IPS-15b (cell line): ENCODE data around the gene FAM227B.
"Not testable (repeated sequence)": the region's sequence is repeated elsewhere in the genome, so short reads cannot be mapped to it uniquely, and the experiment has no call there.

Experiments used
- H3K27me3 ChIP-seq: one replicate; pipeline ENCODE4 v1.6.1; 2013; ENCODE audit warnings: low read length; ENCODE audit not compliant: control insufficient read depth, insufficient read depth
- H3K36me3 ChIP-seq: one replicate; pipeline ENCODE4 v1.6.1; 2013; ENCODE audit warnings: low read length; ENCODE audit not compliant: control insufficient read depth, insufficient read depth
- H3K4me1 ChIP-seq: one replicate; pipeline ENCODE4 v1.6.1; 2013; ENCODE audit warnings: mild to moderate bottlenecking, low read length; ENCODE audit not compliant: control insufficient read depth, insufficient read depth
- H3K4me3 ChIP-seq: one replicate; pipeline ENCODE4 v1.5.1; 2013; ENCODE audit warnings: low read depth, low read length
- H3K9ac ChIP-seq: one replicate; pipeline ENCODE4 v1.6.1; 2013; ENCODE audit warnings: low read depth, mild to moderate bottlenecking, low read length
- H3K9me3 ChIP-seq: one replicate; pipeline ENCODE4 v1.6.1; 2013; ENCODE audit warnings: mild to moderate bottlenecking, low read length; ENCODE audit not compliant: control insufficient read depth, insufficient read depth

The FAM227B gene

GRCh38 chr15:49406352-49407118 lies 214.1 kb downstream of the FAM227B start:
- Histone ChIP-seq H3K36me3 (no peaks in the 10 kb centered on the region), H3K27me3 (no peaks in the 10 kb centered on the region), H3K4me3 (no peak overlapping the region), H3K9ac (no peak overlapping the region), H3K4me1 (no peaks in the 10 kb centered on the region), H3K9me3 (no peaks in the 10 kb centered on the region)

DNA sequence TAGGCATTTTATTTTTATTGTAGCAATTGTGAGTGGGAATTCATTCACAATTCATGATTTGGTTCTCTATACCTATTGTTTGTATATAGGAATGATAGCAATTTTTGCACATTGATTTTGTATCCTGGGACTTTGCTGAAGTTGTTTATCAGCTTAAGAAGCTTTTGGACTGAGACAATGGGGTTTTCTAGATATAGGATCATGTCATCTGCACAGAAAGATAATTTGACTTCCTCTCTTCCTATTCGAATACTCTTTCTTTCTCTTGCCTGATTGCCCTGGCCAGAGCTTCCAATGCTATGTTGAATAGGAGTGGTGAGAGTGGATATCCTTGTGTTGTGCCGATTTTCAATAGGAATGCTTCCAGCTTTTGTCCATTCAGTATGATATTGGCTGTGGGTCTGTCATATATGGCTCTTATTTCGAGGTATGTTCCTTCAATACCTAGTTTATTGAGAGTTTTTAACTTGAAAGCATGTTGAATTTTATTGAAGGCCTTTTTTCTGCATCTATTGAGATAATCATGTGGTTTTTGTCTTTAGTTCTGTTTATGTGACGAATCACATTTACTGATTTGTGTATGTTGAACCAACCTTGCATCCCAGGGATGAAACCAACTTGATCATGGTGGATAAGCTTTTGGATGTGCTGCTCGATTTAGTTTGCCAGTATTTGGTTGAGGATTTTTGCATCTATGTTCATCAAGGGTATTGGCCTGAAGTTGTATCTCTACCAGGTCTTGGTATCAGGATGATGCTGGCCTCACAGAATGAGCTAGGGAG lies 217.9 kb downstream of the FAM227B start:
- H3K9me3 ChIP-seq, H3K4me3 ChIP-seq, H3K4me1 ChIP-seq, H3K27me3 ChIP-seq, H3K36me3 ChIP-seq, H3K9ac ChIP-seq: not testable (repeated sequence)

- H3K4me1 ChIP-seq: peaks cover 12% of the 10 kb centered on the region
- no peaks in the 10 kb centered on the region for H3K36me3 ChIP-seq
- no peaks in the 10 kb centered on the region for H3K9me3 ChIP-seq
- H3K9ac ChIP-seq: no peak overlapping the region
- H3K4me3 ChIP-seq: no peak overlapping the region
- H3K27me3 ChIP-seq: no peaks in the 10 kb centered on the region
Measured at GRCh38 chr15:49387471-49387870, 233.1 kb downstream of the FAM227B start.

DNA sequence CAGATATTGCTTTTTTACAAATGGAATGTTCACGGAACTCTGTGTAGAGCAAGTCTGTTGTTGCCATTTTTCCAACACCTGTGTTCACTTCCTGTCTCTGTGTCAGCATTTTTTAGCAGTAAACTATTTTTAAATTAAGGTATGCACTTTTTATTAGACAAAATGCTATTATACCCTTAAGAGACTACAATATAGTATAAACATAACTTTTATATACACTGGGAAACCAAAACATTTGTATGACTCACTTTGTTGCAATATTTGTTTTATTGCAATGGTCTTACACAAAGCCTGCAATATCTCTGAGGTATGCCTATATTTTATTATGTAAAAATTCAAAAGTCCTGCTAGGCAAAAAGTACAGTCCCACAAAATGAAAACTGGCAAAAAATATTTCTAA lies 237.4 kb downstream of the FAM227B start:
- no peaks in the 10 kb centered on the region for H3K36me3 ChIP-seq
- no peaks in the 10 kb centered on the region for H3K9me3 ChIP-seq
- no peak overlapping the region for H3K9ac ChIP-seq
- H3K27me3 ChIP-seq: no peaks in the 10 kb centered on the region
- no peak overlapping the region for H3K4me3 ChIP-seq
- H3K4me1 ChIP-seq: peaks cover 22% of the 10 kb centered on the region

DNA sequence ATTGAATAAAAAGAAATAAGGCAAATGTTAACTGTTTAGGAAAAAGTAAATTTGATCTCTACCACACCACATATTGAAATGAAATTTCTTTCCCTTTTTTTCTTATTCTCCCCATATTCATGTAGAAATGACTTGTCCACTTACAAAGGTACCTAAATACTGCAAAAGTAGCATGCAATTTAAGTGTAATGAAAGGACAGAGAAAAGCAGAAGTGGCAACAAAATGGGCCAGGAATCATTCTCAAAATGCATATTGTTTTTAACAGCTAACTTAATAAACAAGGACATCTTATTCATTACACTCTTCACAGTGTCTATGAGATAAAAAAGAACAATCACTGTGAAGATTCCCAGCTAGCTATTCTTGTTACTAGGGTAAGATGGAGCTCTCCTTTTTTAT lies 238.2 kb downstream of the FAM227B start:
- no peaks in the 10 kb centered on the region for H3K9me3 ChIP-seq
- no peaks in the 10 kb centered on the region for H3K27me3 ChIP-seq
- H3K9ac ChIP-seq: no peak overlapping the region
- H3K4me1 ChIP-seq: peaks cover 22% of the 10 kb centered on the region
- H3K36me3 ChIP-seq: no peaks in the 10 kb centered on the region
- no peak overlapping the region for H3K4me3 ChIP-seq

DNA sequence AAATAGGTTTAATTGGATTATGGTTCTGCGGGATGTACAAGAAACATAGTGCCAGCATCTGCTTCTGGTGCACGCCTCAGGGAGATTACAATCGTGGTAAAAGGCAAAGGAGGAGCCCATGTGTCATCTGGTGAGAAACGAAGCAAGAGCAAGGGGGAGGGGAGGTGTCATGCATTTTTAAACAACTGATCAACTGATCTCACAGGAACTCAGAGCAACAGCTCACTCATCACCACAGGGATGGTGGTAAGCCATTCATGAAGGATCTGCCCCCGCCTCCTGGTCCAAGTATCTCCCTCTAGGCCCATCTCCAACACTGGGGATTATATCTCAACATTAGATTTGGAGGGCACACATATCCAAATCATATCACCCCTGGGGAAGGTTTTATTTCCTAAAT lies 239.7 kb downstream of the FAM227B start:
- no peak overlapping the region for H3K4me3 ChIP-seq
- H3K9me3 ChIP-seq: no peaks in the 10 kb centered on the region
- no peak overlapping the region for H3K9ac ChIP-seq
- no peaks in the 10 kb centered on the region for H3K36me3 ChIP-seq
- no peaks in the 10 kb centered on the region for H3K27me3 ChIP-seq
- peaks cover 22% of the 10 kb centered on the region for H3K4me1 ChIP-seq

GRCh38 chr15:49379996-49380395 lies 240.6 kb downstream of the FAM227B start:
- Histone ChIP-seq H3K27me3 (no peaks in the 10 kb centered on the region), H3K36me3 (no peaks in the 10 kb centered on the region), H3K4me3 (no peak overlapping the region), H3K9ac (no peak overlapping the region), H3K4me1 (peaks cover 22% of the 10 kb centered on the region), H3K9me3 (no peaks in the 10 kb centered on the region)

- no peaks in the 10 kb centered on the region for H3K36me3 ChIP-seq
Measured at GRCh38 chr15:49372366-49372765, 248.3 kb downstream of the FAM227B start.

GRCh38 chr15:49370782-49371181 lies 249.8 kb downstream of the FAM227B start:
- no peak overlapping the region for H3K9ac ChIP-seq
- no peaks in the 10 kb centered on the region for H3K36me3 ChIP-seq

More at GRCh38 chr15:49372366-49372765, 248.3 kb downstream of the FAM227B start:
- H3K4me1 ChIP-seq: peaks cover 3% of the 10 kb centered on the region
- no peak overlapping the region for H3K4me3 ChIP-seq
- no peak overlapping the region for H3K9ac ChIP-seq
- H3K9me3 ChIP-seq: no peaks in the 10 kb centered on the region
- H3K27me3 ChIP-seq: no peaks in the 10 kb centered on the region

GRCh38 chr15:49366496-49366895 lies 254.1 kb downstream of the FAM227B start:
- Histone ChIP-seq H3K9ac (no peak overlapping the region), H3K36me3 (no peaks in the 10 kb centered on the region), H3K9me3 (no peaks in the 10 kb centered on the region), H3K4me3 (no peak overlapping the region), H3K4me1 (no peaks in the 10 kb centered on the region), H3K27me3 (no peaks in the 10 kb centered on the region)

More at GRCh38 chr15:49370782-49371181, 249.8 kb downstream of the FAM227B start:
- Histone ChIP-seq H3K9me3 (no peaks in the 10 kb centered on the region), H3K27me3 (no peaks in the 10 kb centered on the region), H3K4me3 (no peak overlapping the region), H3K4me1 (peaks cover 3% of the 10 kb centered on the region)

DNA sequence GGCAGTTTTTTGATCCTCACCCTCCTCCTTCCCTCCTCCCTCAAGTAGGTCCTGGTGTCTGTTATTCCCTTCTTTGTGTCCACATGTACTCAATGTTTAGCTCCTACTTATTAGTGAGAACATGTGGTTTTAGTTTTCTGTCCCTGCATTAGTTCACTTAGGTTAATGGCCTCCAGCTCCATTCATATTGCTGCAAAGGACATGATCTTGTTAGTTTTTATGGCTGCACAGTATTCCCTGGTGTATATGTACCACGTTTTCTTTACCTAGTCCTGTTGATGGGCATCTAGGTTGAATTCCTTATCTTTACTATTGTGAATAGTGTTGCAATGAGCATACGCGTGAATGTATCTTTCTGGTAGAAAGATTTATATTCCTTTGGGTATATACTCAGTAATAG lies 259.2 kb downstream of the FAM227B start:
- Histone ChIP-seq H3K27me3 (no peaks in the 10 kb centered on the region), H3K4me1 (no peaks in the 10 kb centered on the region), H3K36me3 (no peaks in the 10 kb centered on the region), H3K4me3 (no peak overlapping the region), H3K9me3 (no peaks in the 10 kb centered on the region), H3K9ac (no peak overlapping the region)

GRCh38 chr15:49354439-49354838 lies 266.2 kb downstream of the FAM227B start:
- H3K36me3 ChIP-seq, H3K9me3 ChIP-seq, H3K4me1 ChIP-seq, H3K4me3 ChIP-seq, H3K9ac ChIP-seq, H3K27me3 ChIP-seq: not testable (repeated sequence)
